Stimulated activated naive CD4-positive, alpha-beta T cell treated with Interleukin-2 at 50 U/mL for 16 hours (primary cell): ENCODE data around the gene GTF3A.

ENCODE experiments used
- DNase-seq: peaks from one replicate; lab custom pipeline; 2025; lab: John Stamatoyannopoulos, UW

The GTF3A gene

DNA sequence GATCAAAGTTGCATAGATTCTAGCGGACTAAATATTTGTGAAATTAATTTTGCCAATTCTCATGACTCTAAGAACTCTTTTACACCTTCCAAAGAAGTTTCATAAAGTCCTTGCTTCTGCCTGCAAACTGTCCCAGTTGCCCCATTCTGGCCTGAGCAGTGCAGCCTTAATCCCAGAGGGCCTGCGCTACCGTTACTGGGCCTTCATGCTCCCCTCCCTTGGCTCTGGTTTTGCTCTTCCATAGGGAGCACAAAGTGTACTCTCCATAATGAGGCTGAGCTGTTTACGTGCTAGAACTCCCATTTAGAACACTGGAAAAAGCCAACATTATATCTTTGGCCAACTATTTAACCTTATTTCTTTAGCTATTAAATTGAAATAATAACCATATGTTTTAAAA lies 23.9 kb downstream of the GTF3A start:
- DNase-seq: no peak

DNA sequence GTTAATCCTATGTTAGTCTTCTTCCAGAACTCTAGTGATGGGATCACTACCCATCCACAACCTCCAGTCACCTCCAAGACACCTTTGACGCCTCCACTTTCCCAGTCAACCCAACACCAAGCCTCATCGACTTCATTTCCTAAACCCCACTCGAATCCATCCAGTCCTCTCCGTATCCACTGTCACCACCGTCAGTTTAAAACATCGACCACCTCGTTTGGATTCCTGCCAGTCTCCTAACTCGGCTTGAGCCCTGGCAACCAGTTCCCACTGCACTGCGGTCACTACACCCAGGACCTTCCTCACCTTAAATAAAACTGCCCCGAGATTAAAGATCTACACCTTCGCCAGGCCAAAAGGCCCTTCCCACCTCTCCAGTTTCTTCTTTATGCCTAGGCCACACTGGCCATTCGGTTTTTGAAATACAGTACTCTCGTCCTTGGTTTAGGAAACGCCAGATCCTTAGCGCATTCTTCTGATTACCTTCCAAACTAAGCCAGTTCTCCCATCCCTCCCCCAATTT lies 24.7 kb downstream of the GTF3A start:
- DNase-seq: no peak

- DNase-seq: peak; percentile 95
Measured at GRCh38 chr13:27449936-27450828, 25.8 kb downstream of the GTF3A start, which contains the start of gene MTIF3. TSS of gene MTIF3 (minus strand) at chr13:27450564. CDS start at chr13:27440448, 10,116 bp downstream.

DNA sequence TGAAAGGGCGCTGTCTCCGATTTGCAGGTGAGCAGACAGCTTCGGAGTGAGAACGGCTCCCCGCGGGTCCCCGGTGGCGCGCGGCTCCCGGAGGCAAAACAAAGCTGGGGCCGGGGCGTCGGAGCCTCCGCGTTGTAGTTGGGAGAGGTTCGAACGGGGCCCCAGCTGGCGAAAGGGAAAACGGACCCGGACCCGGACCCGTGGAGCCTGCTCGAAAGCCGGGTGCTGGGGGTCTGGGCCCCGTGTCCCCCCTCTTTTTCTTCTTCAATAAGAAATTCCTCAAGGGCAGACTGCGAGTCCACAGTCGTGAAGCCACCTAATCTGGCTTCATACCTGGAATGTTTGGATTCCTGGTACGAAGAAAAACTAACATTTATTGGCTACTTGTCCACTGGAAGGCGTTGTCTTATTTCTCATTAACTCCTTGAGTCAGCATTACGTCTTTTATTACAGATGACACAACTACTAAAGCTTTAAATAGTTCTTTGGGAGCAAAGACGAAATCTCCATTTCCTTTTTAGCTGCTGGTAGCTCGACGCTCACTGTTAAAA lies 26.6 kb downstream of the GTF3A start:
- DNase-seq: peak; percentile 33

- no peak for DNase-seq
Measured at GRCh38 chr13:27455331-27455855, 31.0 kb downstream of the GTF3A start.

GRCh38 chr13:27461940-27462584 lies 37.6 kb downstream of the GTF3A start:
- DNase-seq: no peak

- DNase-seq: no peak
Measured at GRCh38 chr13:27463500-27463899, 39.1 kb downstream of the GTF3A start.

DNA sequence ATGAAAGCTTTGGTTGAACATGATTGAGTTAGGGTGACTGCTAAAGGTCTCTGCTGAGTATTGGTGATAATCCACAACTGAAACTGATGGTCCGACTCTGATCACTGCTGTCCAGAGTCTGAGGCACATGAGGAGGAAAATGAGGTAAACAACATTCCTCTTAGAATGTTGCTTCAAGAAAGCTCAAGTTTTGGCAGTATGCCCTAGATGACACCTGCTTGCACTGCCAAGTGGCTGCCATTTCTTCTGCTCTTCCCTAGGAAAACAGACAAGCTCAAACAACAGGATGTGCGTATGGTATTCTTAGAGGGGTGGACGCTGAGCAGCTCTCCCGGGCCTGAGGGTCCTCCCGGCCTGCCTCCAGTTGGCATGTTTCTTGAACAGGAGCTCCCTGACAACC lies 41.2 kb downstream of the GTF3A start:
- DNase-seq: no peak

DNA sequence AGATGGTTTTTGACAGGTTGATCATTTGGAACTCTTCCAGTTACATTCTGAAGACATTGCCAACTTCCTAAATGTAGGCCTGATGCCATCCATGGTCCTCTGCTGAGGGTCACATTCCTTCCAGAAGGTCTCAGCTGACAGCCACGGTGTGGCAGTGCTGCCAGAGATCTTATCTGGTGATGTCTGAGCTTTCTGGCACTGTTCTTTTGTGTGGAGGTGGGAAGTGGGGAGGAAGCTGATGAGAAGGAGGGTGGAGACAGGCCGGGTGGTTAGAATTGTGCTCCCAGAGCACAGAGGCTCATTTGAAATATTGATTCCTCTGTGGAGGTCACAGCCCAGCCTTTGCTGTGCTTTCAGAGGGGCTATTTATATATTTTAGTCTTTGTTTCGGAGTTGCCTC lies 42.1 kb downstream of the GTF3A start:
- DNase-seq: no peak

DNA sequence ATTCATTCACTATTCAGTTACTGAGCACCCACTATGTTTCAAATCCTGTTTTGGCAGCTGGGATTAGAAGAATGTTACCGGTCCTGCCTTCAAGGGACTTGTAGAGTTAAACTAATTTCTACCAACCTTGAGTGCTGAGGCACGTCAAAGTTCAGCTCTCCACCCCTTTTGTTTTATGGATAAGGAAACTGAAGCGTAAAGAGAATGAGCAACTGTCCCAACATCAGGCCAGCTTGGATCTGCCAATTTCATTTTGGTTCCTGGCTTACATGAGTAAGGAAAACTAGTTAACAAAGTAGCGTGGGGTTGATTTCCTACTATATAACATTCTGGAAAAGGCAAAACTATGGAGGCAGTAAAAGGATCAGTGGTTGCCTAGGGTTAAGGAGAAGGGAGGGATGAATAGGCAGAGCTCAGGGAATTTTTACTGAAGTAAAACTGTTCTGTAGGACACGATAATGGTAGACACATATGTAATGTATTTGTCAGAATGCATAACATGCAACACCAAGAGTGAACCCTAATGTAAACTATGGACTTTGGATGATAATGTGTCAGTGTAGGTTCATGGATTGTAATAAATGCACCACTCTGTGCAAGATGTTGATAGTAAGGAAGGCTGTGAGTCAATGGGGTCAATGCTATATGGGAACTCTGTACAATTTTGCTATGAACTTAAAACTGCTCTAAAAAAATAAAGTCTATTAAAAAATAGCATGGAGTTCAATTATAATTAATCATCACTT lies 45.8 kb downstream of the GTF3A start:
- no peak for DNase-seq

DNA sequence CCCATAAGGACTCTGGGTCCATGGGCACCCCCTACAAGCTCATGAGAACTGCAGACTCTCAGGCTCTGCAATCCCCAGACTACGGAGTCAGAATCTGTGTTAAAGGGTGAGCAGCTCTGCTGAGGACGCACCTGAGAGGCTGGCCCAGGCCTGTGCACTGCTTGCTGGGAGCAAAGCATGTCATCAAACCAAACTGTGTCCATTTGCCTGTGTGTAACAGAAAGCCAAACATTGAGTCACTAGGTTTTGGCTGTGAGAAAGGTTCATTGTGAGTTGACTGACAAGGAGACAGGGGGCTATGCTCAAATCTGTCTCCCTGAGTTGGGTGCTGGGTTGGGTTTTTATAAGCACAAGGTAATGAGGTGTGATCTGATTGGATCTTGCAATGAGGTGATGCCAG lies 48.0 kb downstream of the GTF3A start:
- DNase-seq: no peak

DNA sequence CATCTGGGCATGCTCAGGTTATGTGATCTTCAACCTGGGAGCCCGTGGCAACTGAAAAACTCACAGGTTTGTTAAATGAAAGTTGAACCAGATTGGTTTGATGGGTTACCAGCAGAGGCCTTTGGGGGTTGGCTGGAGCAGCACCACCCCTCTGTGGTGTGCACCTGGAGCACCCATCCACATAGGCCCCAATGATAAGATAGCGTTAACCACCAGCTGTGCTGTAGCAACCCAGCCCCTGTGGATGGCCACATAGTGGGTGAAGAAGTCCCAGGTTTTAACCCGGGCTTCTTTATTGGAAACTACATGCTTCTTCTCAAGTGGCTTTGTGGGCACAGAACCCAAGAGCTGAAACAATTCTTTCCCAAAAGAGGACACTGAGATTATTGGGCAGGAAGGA lies 48.5 kb downstream of the GTF3A start:
- no peak for DNase-seq

- DNase-seq: no peak
Measured at GRCh38 chr13:27474751-27475268, 50.4 kb downstream of the GTF3A start.

DNA sequence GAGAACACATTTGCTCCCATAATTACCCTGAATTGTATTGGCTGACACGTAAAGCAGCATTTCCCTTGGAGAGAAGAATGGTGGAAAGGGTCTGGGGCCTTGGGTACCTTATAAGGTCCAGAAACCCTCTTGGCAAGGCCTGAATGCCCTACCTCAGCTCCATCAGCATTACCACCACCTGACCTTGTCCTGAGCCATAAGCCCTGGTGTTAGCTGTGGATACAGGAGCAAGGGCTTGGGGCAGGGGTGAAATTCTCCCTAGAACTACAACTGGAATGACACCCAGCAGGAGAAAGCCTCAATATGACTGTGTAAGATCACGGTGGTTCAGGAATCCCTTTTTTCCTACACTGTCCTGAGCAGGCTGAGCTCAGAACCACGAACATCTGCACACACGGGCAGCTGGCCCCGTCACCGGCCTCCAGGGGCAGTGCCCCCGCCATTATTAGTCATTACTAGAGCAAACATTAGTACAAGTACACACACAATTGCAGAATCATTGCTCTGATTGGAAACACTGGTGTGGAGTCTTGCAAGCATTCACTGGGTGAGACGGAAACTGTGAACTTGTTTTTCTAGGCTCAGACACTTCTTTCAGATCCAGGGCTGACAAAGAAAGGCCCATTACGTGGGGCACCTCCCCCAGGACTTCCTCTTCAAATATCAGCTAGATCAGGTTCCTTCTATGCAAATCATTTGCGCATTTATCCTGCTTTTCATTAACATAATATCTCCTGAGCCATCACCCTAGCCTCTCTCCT lies 52.7 kb downstream of the GTF3A start:
- no peak for DNase-seq

- DNase-seq: no peak
Measured at GRCh38 chr13:27481766-27482165, 57.3 kb downstream of the GTF3A start.

- no peak for DNase-seq
Measured at GRCh38 chr13:27482983-27483382, 58.6 kb downstream of the GTF3A start.

DNA sequence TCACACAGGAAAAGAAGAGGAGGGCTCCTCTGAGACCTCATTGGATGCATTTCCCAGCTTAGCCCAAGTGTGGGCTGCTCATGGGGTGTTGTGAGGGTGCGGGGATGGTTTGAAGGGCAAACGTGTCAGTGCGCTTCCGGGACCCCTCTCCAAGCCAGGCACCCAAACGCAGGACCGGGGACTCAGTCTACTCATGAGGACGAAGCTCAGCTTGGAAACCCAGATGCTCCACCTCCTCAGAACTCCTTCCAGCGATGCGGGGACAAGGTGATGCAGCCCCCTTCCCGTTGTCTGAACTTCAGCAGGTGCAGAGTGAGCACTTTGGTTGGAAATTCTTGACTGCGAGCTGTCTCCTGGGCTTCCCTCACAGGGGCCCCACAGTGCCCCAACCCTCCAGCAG lies 59.0 kb downstream of the GTF3A start:
- no peak for DNase-seq
